Astrocyte (in vitro differentiated cells and primary cell): ENCODE data around the gene FREY1. TPM values are rescaled to one million over a fixed set of nuclear protein-coding genes. Genes with fewer than 3 reads are reported as not detected.

Source experiments
- DNase-seq: peaks from one replicate; pipeline ENCODE4 v3.0.0-alpha.2; 2010; ENCODE audit warnings: low read depth
- FAIRE-seq: peaks from 2 replicates; lab custom pipeline; 2011; peaks lifted over from hg19 to GRCh38; lab: Jason Lieb, UNC
- H2AFZ ChIP-seq: 2 replicates; pipeline ENCODE4 v1.6.0; 2012; ENCODE audit warnings: low read depth, low read length, inconsistent platforms
- H3K27ac ChIP-seq: 2 replicates; pipeline ENCODE4 v1.5.1; 2011; ENCODE audit warnings: low read depth, low read length, inconsistent platforms
- H3K27me3 ChIP-seq: 2 replicates; pipeline ENCODE4 v1.6.0; 2011; ENCODE audit warnings: low read length, inconsistent platforms; ENCODE audit not compliant: insufficient read depth
- H3K36me3 ChIP-seq: 2 replicates; pipeline ENCODE4 v1.5.1; 2011; ENCODE audit warnings: low read length, inconsistent platforms; ENCODE audit not compliant: insufficient read depth
- H3K4me1 ChIP-seq: 2 replicates; pipeline ENCODE4 v1.5.1; 2011; ENCODE audit warnings: low read length, inconsistent platforms; ENCODE audit not compliant: insufficient read depth
- H3K4me2 ChIP-seq: 2 replicates; pipeline ENCODE4 v1.6.0; 2012; ENCODE audit warnings: low read length, inconsistent platforms
- H3K4me3 ChIP-seq: 2 replicates; pipeline ENCODE4 v1.5.1; 2011; ENCODE audit warnings: low read depth, mild to moderate bottlenecking, low read length, inconsistent platforms; ENCODE audit not compliant: insufficient read depth
- H3K79me2 ChIP-seq: 2 replicates; pipeline ENCODE4 v1.6.0; 2012; ENCODE audit warnings: mild to moderate bottlenecking, low read length, inconsistent platforms; ENCODE audit not compliant: insufficient read depth
- H3K9ac ChIP-seq: 2 replicates; pipeline ENCODE4 v1.6.0; 2012; ENCODE audit warnings: mild to moderate bottlenecking, low read length, inconsistent platforms
- H3K9me3 ChIP-seq: 2 replicates; pipeline ENCODE4 v1.5.1; 2012; ENCODE audit warnings: low read depth, mild to moderate bottlenecking, low read length, inconsistent platforms; ENCODE audit not compliant: insufficient read depth
- H4K20me1 ChIP-seq: 2 replicates; pipeline ENCODE4 v1.6.0; 2012; ENCODE audit warnings: low read length, inconsistent platforms; ENCODE audit not compliant: insufficient read depth
- H3K27ac Mint-ChIP-seq: one replicate; pipeline ENCODE4 v1.8.0; 2021; ENCODE audit warnings: mild to moderate bottlenecking, mixed read lengths; ENCODE audit not compliant: unreplicated experiment
- H3K27me3 Mint-ChIP-seq: one replicate; pipeline ENCODE4 v1.8.0; 2021; ENCODE audit warnings: low read depth, mixed read lengths; ENCODE audit not compliant: unreplicated experiment
- H3K36me3 Mint-ChIP-seq: one replicate; pipeline ENCODE4 v1.8.0; 2021; ENCODE audit warnings: low read depth, mixed read lengths; ENCODE audit not compliant: unreplicated experiment
- H3K4me1 Mint-ChIP-seq: one replicate; pipeline ENCODE4 v1.8.0; 2021; ENCODE audit warnings: low read depth, mixed read lengths; ENCODE audit not compliant: unreplicated experiment
- H3K4me3 Mint-ChIP-seq: one replicate; pipeline ENCODE4 v1.8.0; 2021; ENCODE audit warnings: mild to moderate bottlenecking, moderate library complexity, mixed read lengths; ENCODE audit not compliant: unreplicated experiment
- H3K9me3 Mint-ChIP-seq: one replicate; pipeline ENCODE4 v1.8.0; 2021; ENCODE audit warnings: mild to moderate bottlenecking, mixed read lengths; ENCODE audit not compliant: unreplicated experiment
- CTCF ChIP-seq: IDR thresholded peaks from 2 replicates; pipeline ENCODE4 v1.5.1; 2011; ENCODE audit warnings: low read depth, mild to moderate bottlenecking, inconsistent platforms, low read length, moderate library complexity; ENCODE audit not compliant: insufficient read depth
- EZH2 ChIP-seq: IDR thresholded peaks from 2 replicates; pipeline ENCODE4 v1.6.1; 2012; ENCODE audit warnings: mild to moderate bottlenecking, low read length, inconsistent platforms; ENCODE audit not compliant: insufficient read depth
- total RNA-seq: library from RNA; stranded (reverse); gene quantifications from 2 replicates; pipeline ENCODE4 v1.2.1, GENCODE V29; 2021

The FREY1 gene
- total RNA-seq, 1 donor from 2014 or later = 0.79 TPM

- Mint-ChIP-seq H3K4me3 (no peak overlapping the region), H3K27ac (no peak overlapping the region), H3K27me3 (no peaks in the 10 kb centered on the region), H3K9me3 (no peaks in the 10 kb centered on the region), H3K4me1 (peaks cover 5% of the 10 kb centered on the region), H3K36me3 (peaks cover 20% of the 10 kb centered on the region)
- Histone ChIP-seq H3K9me3 (no peaks in the 10 kb centered on the region), H4K20me1 (no peaks in the 10 kb centered on the region), H3K27ac (no peak overlapping the region), H3K36me3 (peaks cover 7% of the 10 kb centered on the region), H3K27me3 (no peaks in the 10 kb centered on the region), H2AFZ (no peak overlapping the region), H3K4me1 (no peaks in the 10 kb centered on the region), H3K4me3 (no peak overlapping the region), H3K9ac (no peak overlapping the region), H3K4me2 (no peak overlapping the region), H3K79me2 (no peaks in the 10 kb centered on the region)
- FAIRE-seq (no peak), DNase-seq (no peak)
- no peak for TF ChIP-seq EZH2
- TF ChIP-seq CTCF = no peak
Measured at GRCh38 chr11:45941285-45941684, 34.2 kb upstream of the FREY1 start.

GRCh38 chr11:45939836-45940235, 32.8 kb upstream of the FREY1 start:
- Histone ChIP-seq H3K27me3 (no peaks in the 10 kb centered on the region), H3K9ac (no peak overlapping the region), H3K27ac (no peak overlapping the region), H2AFZ (no peak overlapping the region), H3K4me2 (no peak overlapping the region), H3K9me3 (no peaks in the 10 kb centered on the region), H3K4me1 (no peaks in the 10 kb centered on the region), H3K36me3 (peaks cover 6% of the 10 kb centered on the region), H3K4me3 (no peak overlapping the region), H3K79me2 (no peaks in the 10 kb centered on the region), H4K20me1 (no peaks in the 10 kb centered on the region)
- no peak overlapping the region for H3K4me3 Mint-ChIP-seq
- no peaks in the 10 kb centered on the region for H3K27me3 Mint-ChIP-seq
- peaks cover 5% of the 10 kb centered on the region for H3K4me1 Mint-ChIP-seq
- no peak for DNase-seq
- no peak for TF ChIP-seq CTCF
- no peak for TF ChIP-seq EZH2
- H3K36me3 Mint-ChIP-seq = peaks cover 14% of the 10 kb centered on the region
- FAIRE-seq = no peak
- peak overlapping the region; percentile 58 for H3K27ac Mint-ChIP-seq
- no peaks in the 10 kb centered on the region for H3K9me3 Mint-ChIP-seq

GRCh38 chr11:45937916-45938315, 30.8 kb upstream of the FREY1 start:
- DNase-seq (no peak), FAIRE-seq (no peak)
- Histone ChIP-seq H4K20me1 (no peaks in the 10 kb centered on the region), H3K27ac (no peak overlapping the region), H3K9me3 (no peaks in the 10 kb centered on the region), H3K79me2 (no peaks in the 10 kb centered on the region), H3K9ac (no peak overlapping the region), H2AFZ (no peak overlapping the region), H3K4me2 (no peak overlapping the region), H3K27me3 (no peaks in the 10 kb centered on the region), H3K36me3 (peaks cover 6% of the 10 kb centered on the region), H3K4me3 (no peak overlapping the region), H3K4me1 (no peaks in the 10 kb centered on the region)
- Mint-ChIP-seq H3K27me3 (no peaks in the 10 kb centered on the region), H3K27ac (no peak overlapping the region), H3K4me3 (no peak overlapping the region), H3K9me3 (no peaks in the 10 kb centered on the region), H3K36me3 (peaks cover 20% of the 10 kb centered on the region), H3K4me1 (peaks cover 6% of the 10 kb centered on the region)
- TF ChIP-seq CTCF (no peak), EZH2 (no peak)
